DMS79 treated with DMSO at 0.1 percent for 48 hours (cell line): ENCODE measurements around the gene CHRDL1.
"Not testable (repeated sequence)": the region's sequence is repeated elsewhere in the genome, so short reads cannot be mapped to it uniquely, and the experiment has no call there.

Source experiments
- DNase-seq: peaks from one replicate; lab custom pipeline; 2025; lab: John Stamatoyannopoulos, UW

Gene CHRDL1

GRCh38 chrX:110665223-110666002, 130.2 kb downstream of the CHRDL1 start:
- DNase-seq: peak; percentile 49

- no peak for DNase-seq
Measured at GRCh38 chrX:110657073-110657472, 138.5 kb downstream of the CHRDL1 start.

- DNase-seq: not testable (repeated sequence)
Measured at GRCh38 chrX:110654280-110654679, 141.3 kb downstream of the CHRDL1 start.

- DNase-seq: no peak
Measured at GRCh38 chrX:110646386-110646785, 149.2 kb downstream of the CHRDL1 start.
